DMS153 treated with DMSO at 0.1 percent for 48 hours (cell line): ENCODE data around the gene PRSS1.
"Not testable (repeated sequence)": the region's sequence is repeated elsewhere in the genome, so short reads cannot be mapped to it uniquely, and the experiment has no call there.

Experiments used
- DNase-seq: peaks from one replicate; lab custom pipeline; 2025; ENCODE audit not compliant: unreplicated experiment; lab: John Stamatoyannopoulos, UW

Gene PRSS1

GRCh38 chr7:142746264-142746663 is 3.0 kb upstream of the PRSS1 start:
- no peak for DNase-seq

- not testable (repeated sequence) for DNase-seq
Measured at GRCh38 chr7:142748410-142748809, 862 bp upstream of the PRSS1 start.

GRCh38 chr7:142750321-142750938 is 1.2 kb downstream of the PRSS1 start:
- no peak for DNase-seq

- DNase-seq: not testable (repeated sequence)
Measured at GRCh38 chr7:142751526-142752175, 2.4 kb downstream of the PRSS1 start.

GRCh38 chr7:142752376-142753225 is 3.3 kb downstream of the PRSS1 start:
- DNase-seq: no peak

GRCh38 chr7:142753366-142753765 is 4.1 kb downstream of the PRSS1 start:
- DNase-seq: no peak

- DNase-seq: not testable (repeated sequence)
Measured at GRCh38 chr7:142753925-142754491, 4.7 kb downstream of the PRSS1 start.

- DNase-seq: no peak
Measured at GRCh38 chr7:142754681-142755575, 5.7 kb downstream of the PRSS1 start.

GRCh38 chr7:142758312-142758711 is 9.0 kb downstream of the PRSS1 start:
- DNase-seq: not testable (repeated sequence)

GRCh38 chr7:142759433-142759832 is 10.2 kb downstream of the PRSS1 start:
- DNase-seq: no peak

- no peak for DNase-seq
Measured at GRCh38 chr7:142760071-142760642, 10.9 kb downstream of the PRSS1 start.

- DNase-seq: not testable (repeated sequence)
Measured at GRCh38 chr7:142761606-142762005, 12.3 kb downstream of the PRSS1 start.

GRCh38 chr7:142762104-142762503 is 12.8 kb downstream of the PRSS1 start:
- DNase-seq: no peak

- DNase-seq: no peak
Measured at GRCh38 chr7:142767451-142767850, 18.2 kb downstream of the PRSS1 start.

GRCh38 chr7:142767861-142768260 is 18.6 kb downstream of the PRSS1 start:
- no peak for DNase-seq

- DNase-seq: not testable (repeated sequence)
Measured at GRCh38 chr7:142768885-142769284, 19.6 kb downstream of the PRSS1 start.

GRCh38 chr7:142770661-142771352 is 21.5 kb downstream of the PRSS1 start, which contains the start of gene PRSS2:
Gene PRSS2, plus strand, starts transcription at chr7:142770970. Its CDS starts 13 bp downstream, at chr7:142770983.
- no peak for DNase-seq

- no peak for DNase-seq
Measured at GRCh38 chr7:142771353-142771723, 22.1 kb downstream of the PRSS1 start.

GRCh38 chr7:142772051-142772450 is 22.8 kb downstream of the PRSS1 start:
- DNase-seq: no peak

- no peak for DNase-seq
Measured at GRCh38 chr7:142772673-142773072, 23.4 kb downstream of the PRSS1 start.
